Neutrophil (primary cell): ENCODE data around the gene UHRF1.
A peak's percentile ranks its signal among the peaks of the same experiment; 100 is the strongest.

Source experiments
- H3K27ac ChIP-seq: fragments of 200-600 bp; sonication (generic); 2 replicates; pipeline ENCODE4 v1.5.1; 2016; ENCODE audit warnings: mild to moderate bottlenecking, moderate library complexity
- H3K27me3 ChIP-seq: fragments of 200-600 bp; sonication (generic); 2 replicates; pipeline ENCODE4 v1.6.0; 2016; ENCODE audit warnings: mild to moderate bottlenecking
- H3K36me3 ChIP-seq: fragments of 200-600 bp; sonication (generic); 2 replicates; pipeline ENCODE4 v1.5.1; 2017
- H3K4me1 ChIP-seq, 2 experiments: fragments of 200-600 bp in 1 of 2; sonication (generic) in 1 of 2; 1 replicate in 1 of 2; 2 replicates in 1 of 2; pipeline versions ENCODE4 v1.5.1 to v1.6.1; 2013 to 2016; ENCODE audit warnings: low read depth in 1 of 2, low read length in 1 of 2, mild to moderate bottlenecking in 1 of 2, moderate library complexity in 1 of 2; ENCODE audit not compliant: control insufficient read depth in 1 of 2, insufficient read depth in 1 of 2
- H3K4me3 ChIP-seq, 2 experiments: fragments of 200-600 bp in 1 of 2; sonication (generic) in 1 of 2; 1 replicate in 1 of 2; 2 replicates in 1 of 2; pipeline ENCODE4 v1.5.1; 2013 to 2016; ENCODE audit warnings: low read depth in 1 of 2, low read length in 1 of 2, mild to moderate bottlenecking in 1 of 2, moderate library complexity in 1 of 2
- H3K9me3 ChIP-seq: fragments of 200-600 bp; sonication (generic); 2 replicates; pipeline ENCODE4 v1.5.1; 2016
- TF ChIP-seq, protein P1 (sequence below): fragments of 200-600 bp; sonication (generic); IDR thresholded peaks from 2 replicates; pipeline ENCODE4 v1.5.1; 2016; ENCODE audit warnings: antibody characterized with exemption

UHRF1 gene

DNA sequence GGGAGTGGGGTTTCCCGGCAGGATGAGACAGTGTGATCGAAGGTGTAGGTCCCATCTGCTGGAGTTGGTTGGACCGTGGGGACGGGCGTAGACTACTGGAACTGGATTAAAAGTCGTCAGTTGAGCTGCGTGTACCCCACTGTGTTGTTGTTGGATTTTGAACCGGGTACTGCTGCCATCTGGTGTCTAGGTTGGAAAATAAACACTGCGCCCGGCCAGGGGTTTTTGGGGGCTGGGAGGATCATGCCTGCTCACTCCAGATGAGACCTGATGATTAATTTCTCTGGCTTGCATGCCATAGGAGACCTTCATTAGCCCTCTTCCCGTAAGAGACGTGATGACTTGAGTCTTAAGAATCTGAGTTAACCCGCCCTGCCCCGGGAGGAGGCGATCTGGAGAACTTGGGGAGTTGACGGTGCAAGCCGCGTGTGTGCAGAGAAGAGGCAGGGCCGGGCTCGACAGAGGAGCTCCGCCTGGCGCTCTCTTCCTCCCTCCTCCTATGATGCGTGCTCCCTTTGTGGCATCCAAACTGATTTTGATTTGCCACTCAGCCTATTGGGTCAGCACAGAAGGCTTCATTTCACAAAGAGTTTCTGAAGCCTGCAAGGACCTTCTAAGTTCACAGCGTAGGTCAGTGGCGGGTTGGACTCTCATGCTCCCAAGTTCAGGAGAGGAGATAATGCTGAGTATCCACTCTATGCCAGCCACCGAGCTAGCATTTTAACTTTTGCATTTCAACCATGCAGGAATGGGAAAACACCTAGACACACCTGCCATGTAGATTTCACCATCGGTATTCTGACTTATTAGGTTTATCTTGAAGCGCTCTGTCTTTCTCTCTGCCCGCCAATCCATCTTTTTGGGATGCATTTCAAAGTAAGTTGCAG, 2.7 kb downstream of the UHRF1 start:
- Histone ChIP-seq H3K27me3 (no peaks in the 10 kb centered on the region), H3K4me1 (peaks cover 78 to 79% of the 10 kb centered on the region in 2 experiments), H3K36me3 (no peaks in the 10 kb centered on the region), H3K9me3 (no peaks in the 10 kb centered on the region), H3K4me3 (peak overlapping the region; percentile 60 to 85), H3K27ac (peak overlapping the region; percentile 76)
- TF ChIP-seq, protein P1, sequence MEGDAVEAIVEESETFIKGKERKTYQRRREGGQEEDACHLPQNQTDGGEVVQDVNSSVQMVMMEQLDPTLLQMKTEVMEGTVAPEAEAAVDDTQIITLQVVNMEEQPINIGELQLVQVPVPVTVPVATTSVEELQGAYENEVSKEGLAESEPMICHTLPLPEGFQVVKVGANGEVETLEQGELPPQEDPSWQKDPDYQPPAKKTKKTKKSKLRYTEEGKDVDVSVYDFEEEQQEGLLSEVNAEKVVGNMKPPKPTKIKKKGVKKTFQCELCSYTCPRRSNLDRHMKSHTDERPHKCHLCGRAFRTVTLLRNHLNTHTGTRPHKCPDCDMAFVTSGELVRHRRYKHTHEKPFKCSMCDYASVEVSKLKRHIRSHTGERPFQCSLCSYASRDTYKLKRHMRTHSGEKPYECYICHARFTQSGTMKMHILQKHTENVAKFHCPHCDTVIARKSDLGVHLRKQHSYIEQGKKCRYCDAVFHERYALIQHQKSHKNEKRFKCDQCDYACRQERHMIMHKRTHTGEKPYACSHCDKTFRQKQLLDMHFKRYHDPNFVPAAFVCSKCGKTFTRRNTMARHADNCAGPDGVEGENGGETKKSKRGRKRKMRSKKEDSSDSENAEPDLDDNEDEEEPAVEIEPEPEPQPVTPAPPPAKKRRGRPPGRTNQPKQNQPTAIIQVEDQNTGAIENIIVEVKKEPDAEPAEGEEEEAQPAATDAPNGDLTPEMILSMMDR, result peak; percentile 68

DNA sequence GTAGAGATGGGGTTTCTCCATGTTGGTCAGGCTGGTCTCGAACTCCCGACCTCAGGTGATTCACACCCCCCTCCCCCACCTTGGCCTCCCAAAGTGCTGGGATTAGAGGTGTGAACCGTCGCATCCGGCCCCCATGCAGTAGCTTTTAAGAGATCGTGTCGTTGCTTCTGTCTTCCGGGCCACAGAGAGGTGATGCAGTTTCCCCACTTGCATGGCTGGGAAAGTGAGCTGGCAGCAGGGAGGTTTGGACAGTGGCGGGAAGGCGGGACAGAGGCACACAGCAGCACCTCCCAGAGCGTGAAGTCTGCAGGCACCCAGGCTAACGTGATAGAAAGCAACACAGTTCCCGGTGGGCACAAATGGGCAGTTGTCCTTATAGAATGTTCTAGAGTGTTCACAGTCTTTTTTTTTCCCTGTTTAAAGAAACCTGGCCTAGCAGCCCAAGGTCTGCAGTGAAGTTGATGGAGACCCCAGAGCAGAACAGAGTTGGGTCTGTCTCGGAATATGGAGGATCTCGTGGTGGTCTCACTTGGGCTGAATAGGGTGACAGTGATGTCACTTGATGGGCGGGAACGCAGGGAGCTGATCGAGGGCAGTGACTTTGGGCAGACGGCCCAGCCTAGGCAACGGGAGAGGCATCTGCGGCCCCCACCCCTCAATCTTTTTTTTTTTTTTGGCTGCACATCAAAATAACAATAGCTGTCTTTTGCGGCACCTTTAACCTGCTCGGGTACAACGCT, 4.9 kb downstream of the UHRF1 start:
- Histone ChIP-seq H3K27me3 (no peaks in the 10 kb centered on the region), H3K4me1 (peaks cover 72 to 74% of the 10 kb centered on the region in 2 experiments), H3K36me3 (no peaks in the 10 kb centered on the region), H3K9me3 (no peaks in the 10 kb centered on the region), H3K4me3 (peak overlapping the region; percentile 68 to 85), H3K27ac (peak overlapping the region; percentile 91)
- TF ChIP-seq, protein P1, result no peak

DNA sequence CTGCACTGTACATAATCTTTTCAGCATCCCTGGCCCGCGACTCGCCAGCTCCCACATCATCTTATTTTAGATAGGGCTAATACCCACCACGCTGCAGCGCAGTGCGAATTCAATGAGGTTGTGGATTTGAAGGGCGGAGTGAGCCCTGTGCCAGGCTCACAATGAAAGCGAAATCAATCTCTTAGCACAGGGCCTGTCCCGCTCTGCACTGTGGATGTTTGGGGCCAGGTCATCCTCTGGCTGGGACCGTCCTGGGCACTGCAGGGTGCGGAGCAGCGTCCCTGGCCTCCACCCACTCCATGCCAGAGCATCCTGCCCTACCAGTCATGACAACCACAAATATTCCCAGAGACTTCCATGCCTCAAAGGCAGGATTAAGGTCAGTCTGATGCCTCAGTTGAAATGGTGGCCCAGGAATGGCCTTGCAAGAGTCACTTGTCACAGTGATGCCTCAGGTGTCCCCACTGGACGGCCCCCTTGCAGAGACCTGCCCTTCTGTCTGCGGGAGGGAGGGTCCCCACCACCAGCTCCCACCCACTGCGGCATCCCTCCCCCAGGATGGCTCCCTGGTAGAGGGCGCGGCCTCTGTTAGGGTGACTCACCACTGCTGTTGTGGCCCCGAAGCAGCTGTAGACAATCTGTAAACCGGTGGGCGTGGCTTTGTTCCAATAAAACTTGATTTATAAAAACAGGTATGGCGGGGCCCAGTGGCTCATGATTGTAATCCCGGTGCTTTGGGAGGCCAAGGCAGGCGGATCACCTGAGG, 5.6 kb downstream of the UHRF1 start:
- H3K27me3 ChIP-seq, result no peaks in the 10 kb centered on the region
- H3K9me3 ChIP-seq, result no peaks in the 10 kb centered on the region
- TF ChIP-seq, protein P1, result no peak
- peaks cover 66 to 70% of the 10 kb centered on the region in 2 experiments for H3K4me1 ChIP-seq
- peak overlapping the region; percentile 91 for H3K27ac ChIP-seq
- H3K4me3 ChIP-seq, result peak overlapping the region; percentile 68 to 85
- no peaks in the 10 kb centered on the region for H3K36me3 ChIP-seq

DNA sequence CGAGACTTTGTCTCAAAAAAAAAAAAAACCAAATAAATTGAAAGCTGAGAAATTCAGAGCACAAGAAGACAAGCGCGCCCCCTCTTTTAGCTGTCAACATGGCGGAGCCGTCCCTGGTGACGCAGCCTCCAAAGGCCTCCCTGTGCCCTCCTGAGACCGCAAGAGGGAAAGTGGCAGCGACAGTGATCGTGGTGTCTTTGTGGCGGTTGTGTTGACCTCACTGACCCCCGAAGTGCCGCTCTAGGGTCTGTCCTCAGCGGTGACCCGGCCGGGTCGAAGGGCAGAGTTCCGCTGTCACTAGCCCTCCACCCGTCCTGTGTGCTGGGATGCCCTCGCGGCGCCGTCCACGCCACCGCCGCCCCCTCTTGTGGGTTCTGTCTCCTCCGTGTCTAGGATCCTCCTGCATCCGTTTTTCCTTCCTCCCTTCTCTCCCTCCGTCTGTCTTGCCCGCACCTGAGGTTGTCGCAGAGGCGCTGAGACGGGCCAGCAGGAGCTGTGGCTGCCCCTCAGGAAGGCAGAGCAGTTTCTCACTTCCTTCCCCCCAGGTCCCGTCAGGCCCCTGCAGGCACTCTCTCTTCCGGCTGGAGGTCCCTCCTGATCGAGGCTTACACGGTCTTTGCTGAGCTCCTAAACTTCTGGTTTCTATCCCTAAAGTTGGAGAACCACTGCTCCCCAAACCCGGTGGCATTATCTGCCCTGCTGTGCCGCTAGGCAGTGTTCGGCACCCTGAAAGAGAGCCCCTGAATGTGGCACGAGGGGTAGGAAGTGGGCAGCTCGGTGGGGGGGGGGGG, 7.2 kb downstream of the UHRF1 start:
- Histone ChIP-seq H3K27ac (peak overlapping the region; percentile 91), H3K4me3 (peak overlapping the region; percentile 68 to 85), H3K9me3 (no peaks in the 10 kb centered on the region), H3K27me3 (no peaks in the 10 kb centered on the region), H3K4me1 (peaks cover 57 to 61% of the 10 kb centered on the region in 2 experiments), H3K36me3 (no peaks in the 10 kb centered on the region)
- TF ChIP-seq, protein P1, result no peak
